ENCODE measurements around the gene RPL35.

DNA sequence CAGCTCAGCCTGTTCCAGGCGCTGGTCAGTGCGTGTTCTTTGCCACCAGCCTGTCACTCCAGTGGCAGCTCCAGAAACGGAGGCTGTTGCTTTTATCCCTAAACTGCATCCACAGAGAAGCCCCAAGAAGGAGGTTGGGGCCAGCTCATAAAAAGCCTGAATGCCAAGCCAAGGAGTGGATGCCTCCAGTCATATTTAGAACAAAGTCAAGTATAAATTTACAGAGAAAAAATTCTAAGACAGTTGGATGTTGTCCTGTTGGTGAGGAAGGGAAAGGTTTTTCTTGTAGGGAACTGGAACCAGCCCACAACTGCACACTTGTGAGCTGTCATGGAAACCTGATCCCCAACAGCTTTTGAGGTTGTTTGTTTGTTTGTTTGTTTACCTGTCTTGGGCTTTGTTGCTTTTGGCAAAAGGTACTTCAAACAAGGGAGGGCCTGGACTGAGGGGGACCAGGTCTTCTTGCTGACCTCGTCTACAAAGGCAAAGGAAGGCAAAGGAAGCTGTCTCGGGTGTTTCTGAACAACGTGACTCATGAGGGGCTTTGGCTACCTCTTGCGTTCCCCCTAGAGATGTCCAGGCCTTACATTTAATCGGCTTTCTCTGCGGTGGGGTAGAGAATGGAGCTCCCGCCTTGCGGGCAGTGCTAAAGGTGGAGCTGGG is 48.1 kb downstream of the RPL35 start:
- TF ChIP-seq, protein P1, sequence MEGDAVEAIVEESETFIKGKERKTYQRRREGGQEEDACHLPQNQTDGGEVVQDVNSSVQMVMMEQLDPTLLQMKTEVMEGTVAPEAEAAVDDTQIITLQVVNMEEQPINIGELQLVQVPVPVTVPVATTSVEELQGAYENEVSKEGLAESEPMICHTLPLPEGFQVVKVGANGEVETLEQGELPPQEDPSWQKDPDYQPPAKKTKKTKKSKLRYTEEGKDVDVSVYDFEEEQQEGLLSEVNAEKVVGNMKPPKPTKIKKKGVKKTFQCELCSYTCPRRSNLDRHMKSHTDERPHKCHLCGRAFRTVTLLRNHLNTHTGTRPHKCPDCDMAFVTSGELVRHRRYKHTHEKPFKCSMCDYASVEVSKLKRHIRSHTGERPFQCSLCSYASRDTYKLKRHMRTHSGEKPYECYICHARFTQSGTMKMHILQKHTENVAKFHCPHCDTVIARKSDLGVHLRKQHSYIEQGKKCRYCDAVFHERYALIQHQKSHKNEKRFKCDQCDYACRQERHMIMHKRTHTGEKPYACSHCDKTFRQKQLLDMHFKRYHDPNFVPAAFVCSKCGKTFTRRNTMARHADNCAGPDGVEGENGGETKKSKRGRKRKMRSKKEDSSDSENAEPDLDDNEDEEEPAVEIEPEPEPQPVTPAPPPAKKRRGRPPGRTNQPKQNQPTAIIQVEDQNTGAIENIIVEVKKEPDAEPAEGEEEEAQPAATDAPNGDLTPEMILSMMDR (IDR thresholded peaks at IDR 0.05), result no peak
- TF ChIP-seq POLR2A (IDR thresholded peaks at IDR 0.05; ENCODE audit: low read depth), result no peak
- no peak for TF ChIP-seq POLR2AphosphoS5 (IDR thresholded peaks at IDR 0.05)
